ENCODE results near the gene GIGYF2. TPM values are rescaled to one million over a fixed set of nuclear protein-coding genes. Genes with fewer than 3 reads are reported as not detected.

The GIGYF2 gene, protein sequence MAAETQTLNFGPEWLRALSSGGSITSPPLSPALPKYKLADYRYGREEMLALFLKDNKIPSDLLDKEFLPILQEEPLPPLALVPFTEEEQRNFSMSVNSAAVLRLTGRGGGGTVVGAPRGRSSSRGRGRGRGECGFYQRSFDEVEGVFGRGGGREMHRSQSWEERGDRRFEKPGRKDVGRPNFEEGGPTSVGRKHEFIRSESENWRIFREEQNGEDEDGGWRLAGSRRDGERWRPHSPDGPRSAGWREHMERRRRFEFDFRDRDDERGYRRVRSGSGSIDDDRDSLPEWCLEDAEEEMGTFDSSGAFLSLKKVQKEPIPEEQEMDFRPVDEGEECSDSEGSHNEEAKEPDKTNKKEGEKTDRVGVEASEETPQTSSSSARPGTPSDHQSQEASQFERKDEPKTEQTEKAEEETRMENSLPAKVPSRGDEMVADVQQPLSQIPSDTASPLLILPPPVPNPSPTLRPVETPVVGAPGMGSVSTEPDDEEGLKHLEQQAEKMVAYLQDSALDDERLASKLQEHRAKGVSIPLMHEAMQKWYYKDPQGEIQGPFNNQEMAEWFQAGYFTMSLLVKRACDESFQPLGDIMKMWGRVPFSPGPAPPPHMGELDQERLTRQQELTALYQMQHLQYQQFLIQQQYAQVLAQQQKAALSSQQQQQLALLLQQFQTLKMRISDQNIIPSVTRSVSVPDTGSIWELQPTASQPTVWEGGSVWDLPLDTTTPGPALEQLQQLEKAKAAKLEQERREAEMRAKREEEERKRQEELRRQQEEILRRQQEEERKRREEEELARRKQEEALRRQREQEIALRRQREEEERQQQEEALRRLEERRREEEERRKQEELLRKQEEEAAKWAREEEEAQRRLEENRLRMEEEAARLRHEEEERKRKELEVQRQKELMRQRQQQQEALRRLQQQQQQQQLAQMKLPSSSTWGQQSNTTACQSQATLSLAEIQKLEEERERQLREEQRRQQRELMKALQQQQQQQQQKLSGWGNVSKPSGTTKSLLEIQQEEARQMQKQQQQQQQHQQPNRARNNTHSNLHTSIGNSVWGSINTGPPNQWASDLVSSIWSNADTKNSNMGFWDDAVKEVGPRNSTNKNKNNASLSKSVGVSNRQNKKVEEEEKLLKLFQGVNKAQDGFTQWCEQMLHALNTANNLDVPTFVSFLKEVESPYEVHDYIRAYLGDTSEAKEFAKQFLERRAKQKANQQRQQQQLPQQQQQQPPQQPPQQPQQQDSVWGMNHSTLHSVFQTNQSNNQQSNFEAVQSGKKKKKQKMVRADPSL (N-terminal part only)
- 59.2 TPM for total RNA-seq
- long read RNA-seq, full-length matches to known transcripts, result 2 of 60 reads
- long read RNA-seq, partial matches to known transcripts, result 27 of 60 reads
- long read RNA-seq, other reads (novel, unspliced or antisense), result 31 of 60 reads

- peak; percentile 99 for ATAC-seq
- DNase-seq, result peak; percentile 97
- intact Hi-C loops (cut with micrococcal nuclease), result no loop called here
Observed at GRCh38 chr2:232697059-232697806, at the start of gene GIGYF2. TSS of gene GIGYF2 (plus strand) at chr2:232697331. CDS start at chr2:232735198, 37,867 bp downstream.

DNA sequence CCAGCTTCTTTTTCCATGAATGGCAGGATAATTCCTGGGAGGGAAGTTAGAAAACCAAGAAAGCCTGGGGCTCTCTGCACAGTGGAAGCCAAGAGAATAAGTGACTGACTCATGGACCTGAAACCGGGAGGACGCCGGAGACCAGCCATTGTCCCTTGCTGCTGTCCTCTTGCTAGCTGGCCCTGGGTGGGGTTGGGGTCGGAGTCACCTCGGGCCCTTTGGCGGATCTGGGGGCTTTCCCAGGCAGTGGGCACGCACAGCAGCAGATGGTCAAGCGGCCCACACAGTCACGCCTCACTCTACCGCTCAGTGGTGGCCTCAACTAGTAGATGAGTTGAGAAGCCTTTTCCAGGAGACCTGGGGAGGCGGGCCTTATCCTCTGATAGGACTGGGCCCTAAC is 48.1 kb upstream of the GIGYF2 start:
- ATAC-seq (no peak), DNase-seq (no peak)
- intact Hi-C loops (cut with micrococcal nuclease), result no loop called here

DNA sequence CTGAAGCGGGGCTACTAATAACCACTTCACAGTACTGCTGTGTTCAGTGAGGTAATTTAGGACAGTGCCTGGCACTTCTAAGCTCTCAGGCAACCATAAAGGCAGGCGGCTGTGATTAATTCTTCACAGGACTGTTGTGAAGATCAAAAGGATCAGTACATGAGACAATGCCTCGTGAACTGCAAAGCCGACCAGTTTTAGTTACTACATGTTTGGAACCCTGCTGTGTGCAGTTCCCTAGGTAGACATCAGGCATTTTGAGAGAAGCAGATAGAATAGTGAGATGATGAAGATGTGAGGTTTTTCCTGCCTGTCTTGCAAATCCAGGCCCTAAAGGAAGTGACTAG is 44.7 kb upstream of the GIGYF2 start:
- DNase-seq, result no peak
- intact Hi-C loops (cut with micrococcal nuclease), result no loop called here
- peak; percentile 21 for ATAC-seq

DNA sequence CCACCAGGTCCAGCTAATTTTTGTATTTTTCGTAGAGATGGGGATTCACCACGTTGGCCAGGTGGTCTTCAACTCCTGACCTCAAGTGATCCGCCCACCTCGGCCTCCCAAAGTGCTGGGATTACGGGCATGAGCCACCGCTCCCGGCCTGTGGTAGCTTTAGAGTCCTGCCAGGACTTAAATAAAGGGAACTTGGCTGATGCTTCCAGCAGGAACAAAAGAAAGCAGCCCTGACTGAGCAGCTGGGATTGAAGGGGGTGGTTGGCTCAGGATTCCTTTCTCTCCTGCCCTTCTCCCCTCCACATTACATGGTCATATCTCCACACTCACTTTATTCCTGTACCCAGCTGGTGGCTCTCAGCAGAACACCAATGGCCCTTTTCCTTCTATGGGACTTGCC is 43.7 kb upstream of the GIGYF2 start:
- no peak for DNase-seq
- ATAC-seq, result no peak
- intact Hi-C loops (cut with micrococcal nuclease), result no loop called here

GRCh38 chr2:232655392-232655791 is 41.7 kb upstream of the GIGYF2 start:
- intact Hi-C loops (cut with micrococcal nuclease), result no loop called here
- DNase-seq (no peak), ATAC-seq (peak; percentile 8)

DNA sequence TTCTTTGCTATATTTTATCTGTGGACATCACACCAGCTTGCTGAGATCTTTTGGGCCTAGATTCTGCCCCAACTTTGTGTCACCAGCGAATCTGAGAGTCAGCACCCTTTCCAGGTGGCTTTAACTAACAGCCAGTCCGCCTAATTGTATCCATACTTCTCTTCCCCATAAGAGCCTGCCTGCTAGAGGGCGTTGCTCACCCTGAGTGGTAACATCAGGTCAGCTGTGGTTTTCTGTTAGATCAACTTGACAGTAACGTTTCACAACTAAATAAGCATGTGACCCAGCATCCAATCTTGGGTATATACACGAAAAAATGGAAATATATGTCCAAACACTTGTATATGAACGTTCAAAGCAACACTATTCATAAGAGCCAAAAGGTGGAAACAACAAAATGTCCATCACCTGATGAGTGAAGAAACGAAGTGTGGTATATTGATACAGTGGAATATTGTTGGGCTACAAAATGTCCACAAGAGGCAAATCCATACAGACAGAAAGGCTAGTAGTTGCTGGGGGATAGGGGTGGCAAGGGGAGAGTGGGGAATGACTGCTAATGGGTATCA is 38.8 kb upstream of the GIGYF2 start:
- intact Hi-C loops (cut with micrococcal nuclease), result no loop called here

DNA sequence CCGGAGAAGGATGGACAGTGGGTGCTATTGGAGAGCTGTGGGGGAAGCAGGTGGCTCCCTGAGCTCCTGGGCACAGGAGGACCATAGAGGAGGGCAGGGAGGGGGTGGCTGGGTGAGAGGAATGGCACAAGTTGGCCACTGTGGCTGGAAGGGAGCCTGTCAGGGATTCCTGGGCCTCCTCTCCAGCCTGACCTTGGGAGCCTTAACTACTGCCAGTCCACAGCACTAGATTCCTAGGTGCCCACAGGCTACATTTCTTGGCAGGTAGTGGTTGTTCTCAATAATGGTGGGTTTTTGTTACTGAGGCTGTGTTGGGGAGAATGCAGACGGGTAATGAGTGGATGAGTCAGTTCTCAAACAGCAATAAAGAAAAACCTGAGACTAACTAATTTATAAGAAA is 37.8 kb upstream of the GIGYF2 start:
- ATAC-seq (peak; percentile 81), DNase-seq (no peak)
- intact Hi-C loops (cut with micrococcal nuclease), result no loop called here

More for the DNA sequence above, 38.8 kb upstream of the GIGYF2 start:
- DNase-seq, result no peak
- no peak for ATAC-seq

- ATAC-seq (no peak), DNase-seq (no peak)
- intact Hi-C loops (cut with micrococcal nuclease), result no loop called here
Observed at GRCh38 chr2:232662486-232663260, 34.5 kb upstream of the GIGYF2 start.

DNA sequence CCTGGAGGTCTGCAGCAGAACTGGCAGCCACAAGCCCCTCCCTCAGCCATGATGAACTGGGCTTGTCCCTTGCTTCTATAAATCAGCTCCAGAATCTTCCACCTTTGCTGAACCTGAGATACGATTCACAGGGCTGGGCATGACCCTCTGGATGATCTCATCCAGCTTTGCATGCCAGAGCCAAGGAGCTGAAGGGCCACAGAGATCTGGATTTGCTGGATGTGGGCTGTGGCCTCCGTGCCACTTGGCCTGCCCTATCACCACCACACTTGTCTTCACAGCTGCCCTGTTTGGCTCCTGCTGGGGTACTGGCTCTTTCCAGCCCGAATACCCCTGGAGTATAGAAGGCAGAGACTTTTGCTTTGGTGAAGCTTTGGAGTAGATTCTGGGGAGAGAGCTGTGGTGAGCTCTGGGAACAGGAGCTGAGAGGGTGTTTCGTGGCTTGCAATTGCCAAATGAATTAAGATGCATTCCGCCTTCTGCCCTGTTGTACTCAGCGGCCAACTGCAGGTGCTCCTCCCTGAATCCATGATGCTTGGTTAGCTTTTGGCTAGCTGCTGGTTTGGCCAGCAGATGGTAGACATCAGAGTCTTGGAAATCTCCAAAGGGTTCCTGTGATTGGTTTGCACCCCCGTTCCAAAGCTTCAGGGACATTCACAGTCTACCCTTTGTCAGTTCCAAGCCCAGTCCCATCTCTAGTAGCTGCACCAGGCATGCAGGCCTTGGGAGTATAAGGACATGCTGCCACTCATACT is 30.9 kb upstream of the GIGYF2 start:
- DNase-seq, result no peak
- intact Hi-C loops (cut with micrococcal nuclease), result no loop called here
- ATAC-seq, result peak; percentile 54

DNA sequence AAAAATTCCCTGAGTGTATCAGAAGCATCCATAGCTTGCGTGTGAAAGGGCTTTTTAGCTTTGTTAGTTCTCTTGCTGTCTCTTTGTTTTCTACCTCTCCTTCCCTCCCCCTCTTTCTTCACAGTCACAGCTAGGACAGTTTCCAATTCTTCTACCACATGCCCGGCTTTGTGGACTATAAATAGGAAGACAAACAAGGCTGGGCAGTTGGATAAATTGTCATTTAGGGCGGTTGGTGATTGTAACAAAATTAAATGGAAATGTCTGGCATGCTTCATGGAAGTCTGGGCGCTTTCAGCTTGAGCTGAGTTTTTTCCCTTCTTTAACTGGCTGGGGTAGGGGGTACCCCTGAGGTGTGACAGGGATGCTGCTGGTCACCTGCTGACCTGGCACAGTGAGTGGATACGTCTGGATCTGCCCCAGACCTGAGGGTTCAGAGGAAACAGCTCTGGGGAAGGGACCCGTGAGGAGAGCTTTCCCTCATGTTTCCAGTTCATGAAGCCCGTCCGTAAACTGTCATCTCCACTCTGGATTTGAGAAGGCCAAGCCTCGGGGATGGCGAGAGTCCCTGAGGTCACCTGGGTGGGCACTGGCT is 29.0 kb upstream of the GIGYF2 start:
- peak; percentile 84 for ATAC-seq
- no peak for DNase-seq
- intact Hi-C loops (cut with micrococcal nuclease), result no loop called here

- intact Hi-C loops (cut with micrococcal nuclease), result no loop called here
Observed at GRCh38 chr2:232668805-232669444, 28.2 kb upstream of the GIGYF2 start.

DNA sequence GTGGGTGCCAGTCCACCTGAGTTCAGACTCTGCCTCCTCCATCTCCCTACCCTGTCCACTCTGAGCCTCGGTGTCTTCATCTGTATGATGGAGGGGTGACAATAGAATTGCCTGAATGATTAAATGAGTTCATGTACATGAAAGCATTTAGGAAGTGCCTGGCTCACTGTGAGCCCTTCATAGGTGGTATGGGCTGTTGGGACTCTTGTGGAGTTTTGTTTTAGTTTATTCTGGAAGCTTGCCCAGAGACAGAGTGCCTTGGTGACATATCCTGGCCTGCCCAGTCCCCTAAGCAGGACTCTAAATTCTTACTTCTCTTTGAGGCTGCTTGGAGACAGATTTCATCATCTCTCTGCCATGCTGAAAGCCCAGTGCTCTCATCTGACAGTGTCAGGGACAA is 24.5 kb upstream of the GIGYF2 start:
- peak; percentile 19 for ATAC-seq
- intact Hi-C loops (cut with micrococcal nuclease), result no loop called here
- no peak for DNase-seq

More at GRCh38 chr2:232668805-232669444, 28.2 kb upstream of the GIGYF2 start:
- ATAC-seq, result peak; percentile 73
- no peak for DNase-seq

DNA sequence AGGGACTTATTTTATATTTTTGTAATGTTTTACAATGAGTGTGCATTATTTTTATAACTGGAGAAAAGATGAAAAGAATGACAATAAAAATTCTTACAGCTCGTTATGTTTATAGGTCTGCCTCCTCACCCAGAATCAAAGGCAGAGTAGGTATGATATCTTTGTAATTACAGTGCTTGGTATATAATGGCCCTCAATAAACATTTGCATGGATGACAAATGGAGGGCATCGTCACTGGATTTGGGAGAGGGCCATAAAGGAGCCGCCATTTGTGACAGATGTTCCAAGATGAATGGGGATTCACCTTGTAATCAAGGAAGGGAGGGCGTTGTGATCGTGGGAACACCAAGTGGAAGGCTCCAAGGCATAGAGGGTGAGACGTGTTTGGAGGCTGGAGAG is 22.6 kb upstream of the GIGYF2 start:
- DNase-seq, result no peak
- intact Hi-C loops (cut with micrococcal nuclease), result no loop called here
- ATAC-seq, result no peak

GRCh38 chr2:232675381-232675780 is 21.8 kb upstream of the GIGYF2 start:
- intact Hi-C loops (cut with micrococcal nuclease), result no loop called here
- ATAC-seq, result no peak
- no peak for DNase-seq

DNA sequence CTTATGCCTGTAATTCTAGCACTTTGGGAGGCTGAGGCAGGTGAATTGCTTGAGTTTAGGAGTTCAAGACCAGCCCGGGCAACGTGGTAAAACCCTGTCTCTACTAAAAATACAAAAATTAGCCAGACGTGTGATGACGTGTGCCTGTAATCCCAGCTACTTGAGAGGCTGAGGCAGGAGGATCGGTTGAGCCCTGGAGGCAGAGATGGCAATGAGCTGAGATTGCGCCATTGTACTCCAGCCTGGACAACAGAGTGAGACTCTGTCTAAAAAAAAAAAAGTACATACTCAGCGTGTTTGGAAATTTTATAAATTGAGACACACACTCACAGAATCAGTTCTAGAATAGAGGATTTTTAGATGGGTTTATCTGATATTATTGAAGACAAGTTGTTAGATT is 17.1 kb upstream of the GIGYF2 start:
- DNase-seq (no peak), ATAC-seq (no peak)
- intact Hi-C loops (cut with micrococcal nuclease), result no loop called here

DNA sequence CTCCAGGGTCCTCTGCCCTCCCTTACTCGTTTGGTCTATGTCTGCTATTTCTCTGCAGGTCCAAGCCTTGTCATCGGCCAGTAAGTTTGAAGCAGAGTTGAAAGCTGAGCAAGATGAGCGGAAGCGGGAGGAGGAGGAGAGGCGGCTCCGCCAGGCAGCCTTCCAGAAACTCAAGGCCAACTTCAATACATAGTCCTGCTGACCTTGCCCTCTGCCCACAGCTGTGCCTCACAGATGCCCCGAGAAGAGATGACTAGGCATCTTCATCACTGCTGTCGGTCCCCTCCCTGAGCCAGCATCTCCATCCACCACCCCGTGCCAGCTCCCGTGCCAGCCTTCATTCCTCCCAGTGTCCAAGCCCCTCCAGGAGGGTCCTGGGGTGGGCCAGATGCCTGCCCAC is 15.6 kb upstream of the GIGYF2 start:
- ATAC-seq (no peak), DNase-seq (no peak)
- intact Hi-C loops (cut with micrococcal nuclease), result no loop called here
